ENCODE measurements around the gene BAIAP2L2.
"Not testable (repeated sequence)": the region's sequence is repeated elsewhere in the genome, so short reads cannot be mapped to it uniquely, and the experiment has no call there.

Gene BAIAP2L2

DNA sequence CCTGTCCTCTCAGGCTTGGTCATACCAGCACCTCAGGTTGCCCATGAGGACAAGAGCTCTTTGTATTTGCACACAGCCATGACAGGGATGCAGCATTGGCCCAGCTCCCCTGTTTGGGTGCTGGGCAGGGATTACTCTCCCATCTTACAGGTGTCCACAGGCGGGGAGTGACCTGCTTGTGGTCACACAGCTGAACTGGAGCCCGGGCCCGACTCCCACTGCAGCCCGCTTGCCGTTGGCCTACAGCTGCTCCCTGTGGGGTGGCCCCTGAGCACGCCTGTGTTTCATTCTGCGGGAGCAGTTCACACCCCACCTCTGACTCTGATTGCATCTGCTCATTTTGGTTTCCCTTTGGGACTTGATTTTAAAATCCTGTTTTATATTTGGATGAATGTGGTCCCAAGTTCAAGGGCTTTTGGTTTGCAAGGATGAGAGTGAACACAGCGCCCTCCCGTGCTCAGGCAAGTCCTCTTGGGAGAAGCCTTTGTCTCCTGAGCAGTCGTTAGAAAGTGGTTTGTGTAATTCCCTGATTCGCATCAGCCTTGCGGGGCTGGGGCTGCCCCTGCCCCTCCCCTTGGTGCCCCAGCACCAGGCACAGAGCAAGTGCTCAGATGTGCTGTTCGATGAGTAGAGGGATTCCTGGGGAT is 44.0 kb downstream of the BAIAP2L2 start:
- DNase-seq, result no peak

DNA sequence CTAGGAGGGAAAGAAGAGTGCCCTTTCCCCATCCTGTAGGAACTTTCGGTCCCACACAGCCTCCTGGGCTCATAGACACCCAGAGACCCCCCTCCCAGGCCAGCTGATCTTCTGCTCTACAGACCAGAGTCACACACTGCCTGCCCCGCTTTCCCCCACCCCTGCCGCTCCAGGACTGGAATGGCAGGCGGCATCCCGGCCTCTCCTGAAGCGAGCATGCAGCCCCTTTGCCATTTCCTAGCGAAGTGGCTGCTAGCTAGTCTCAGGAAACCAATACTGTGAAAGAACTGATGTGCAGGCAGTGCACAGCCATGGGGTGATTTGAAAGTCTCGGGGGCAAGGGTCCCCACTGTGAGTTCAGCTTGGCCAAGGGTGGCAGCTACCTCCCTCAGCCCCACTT is 44.9 kb downstream of the BAIAP2L2 start:
- DNase-seq, result no peak

DNA sequence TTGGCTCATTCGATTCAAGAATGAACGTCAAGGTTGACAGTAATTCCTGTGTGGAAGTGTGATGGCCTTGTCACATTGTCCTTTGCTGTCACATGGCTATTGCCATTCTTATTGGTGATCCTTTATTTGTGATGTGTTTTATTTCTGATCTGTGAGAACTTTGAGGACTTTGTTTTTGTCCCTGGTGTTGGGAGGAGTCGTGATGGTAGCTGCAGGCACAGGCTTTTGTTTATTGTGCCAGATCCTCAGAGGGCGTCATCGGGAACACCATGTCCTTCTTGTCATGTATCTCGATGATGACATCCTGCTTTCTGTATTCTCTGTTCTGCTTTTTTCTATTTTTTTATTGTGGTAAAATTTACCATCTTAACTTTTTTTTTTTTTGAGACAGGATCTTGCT is 47.7 kb downstream of the BAIAP2L2 start:
- DNase-seq, result no peak

DNA sequence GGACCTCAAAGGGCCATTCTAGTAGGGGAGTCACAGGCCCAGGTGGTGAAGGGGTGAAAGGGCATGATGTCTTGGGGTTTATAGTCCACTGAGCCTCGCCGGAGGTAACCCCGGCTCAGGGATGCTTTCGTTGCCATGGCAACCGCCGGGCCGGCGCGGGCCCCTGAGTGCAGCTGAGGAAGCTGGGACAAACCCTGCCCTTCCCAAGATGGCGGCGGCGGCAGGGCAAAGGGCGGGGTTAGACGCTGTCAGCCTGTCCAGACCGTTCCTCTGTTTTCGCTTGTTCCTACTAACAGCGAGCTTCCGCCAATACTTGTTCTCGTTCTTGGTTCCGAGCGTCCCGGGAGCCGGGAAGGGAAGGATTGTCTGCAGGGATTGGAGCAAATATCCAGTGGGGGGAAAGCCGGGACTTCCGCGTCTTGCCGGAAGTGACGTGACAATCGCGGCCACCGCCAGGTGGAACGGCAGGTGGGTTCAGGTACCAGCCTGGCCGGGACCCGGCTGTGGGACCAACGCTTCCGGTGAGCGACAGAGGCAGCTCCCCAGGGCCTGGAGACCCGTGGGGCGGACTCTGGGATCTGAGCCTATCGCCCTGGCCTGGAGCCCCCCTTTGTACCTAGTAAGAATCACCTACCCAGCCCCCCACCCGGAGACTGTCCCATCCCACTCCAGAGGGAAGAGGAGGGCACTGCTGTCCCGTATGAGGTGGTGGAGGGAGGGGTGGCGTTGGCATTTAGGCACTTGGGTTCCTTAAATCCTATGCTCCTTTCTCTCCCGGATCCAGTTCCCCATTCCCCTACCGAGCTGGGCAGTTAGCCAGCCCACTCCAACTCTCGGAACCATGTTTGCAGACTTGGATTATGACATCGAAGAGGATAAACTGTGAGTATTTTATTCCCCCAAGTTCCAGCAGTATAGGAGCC is 53.3 kb downstream of the BAIAP2L2 start, which contains the start of gene PICK1:
TSS of gene PICK1 (plus strand) at position 436 of the 923 bp plus-strand sequence. CDS start at position 842, 406 bp downstream.
- DNase-seq, result peak; percentile 77

DNA sequence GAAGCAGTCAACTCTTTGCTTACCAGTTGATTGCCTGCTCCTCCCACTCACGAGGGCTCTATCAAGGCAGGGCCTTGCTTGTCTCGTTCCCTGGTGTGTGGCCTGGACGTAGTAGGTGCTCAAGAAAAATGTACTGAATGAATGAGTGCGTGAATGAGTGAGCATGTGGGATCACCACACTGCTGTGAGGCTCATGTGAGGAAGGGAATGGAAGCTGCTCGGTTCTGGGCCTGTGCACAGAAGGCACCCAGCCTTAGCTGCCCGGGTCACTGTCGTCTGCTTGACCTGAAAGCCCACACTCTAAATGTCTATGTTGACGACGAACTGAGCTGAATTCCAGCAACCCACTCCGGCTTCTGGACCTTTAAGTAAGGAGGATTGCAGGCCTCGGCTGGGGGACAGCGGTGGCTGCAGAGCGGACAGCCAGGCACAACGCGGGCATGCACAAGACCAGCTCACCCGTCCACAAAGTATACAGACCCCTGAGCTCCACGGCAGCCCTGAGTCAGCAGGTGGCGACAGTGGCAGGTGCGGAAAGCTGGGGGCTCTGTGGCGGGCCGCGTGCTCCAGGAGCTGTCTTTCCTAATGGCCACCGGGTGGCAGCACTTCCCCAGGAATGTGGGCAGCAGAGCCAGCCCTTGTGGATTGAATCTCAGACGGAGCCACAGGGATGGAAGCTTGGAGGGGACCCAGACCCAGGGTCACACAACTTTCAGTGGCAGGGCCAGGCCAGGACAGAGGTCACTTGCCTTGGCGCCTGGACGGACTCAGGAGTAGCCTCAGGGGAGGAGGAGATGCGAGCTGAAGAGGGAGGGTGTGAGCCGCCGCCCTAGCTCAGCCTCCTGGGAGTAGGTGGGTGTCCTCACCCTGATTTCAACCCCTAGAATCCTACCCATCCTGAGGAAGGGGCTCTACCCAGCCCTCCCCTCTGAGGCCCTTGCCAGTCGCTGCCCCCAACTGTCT is 58.3 kb downstream of the BAIAP2L2 start:
- peak; percentile 72 for DNase-seq

DNA sequence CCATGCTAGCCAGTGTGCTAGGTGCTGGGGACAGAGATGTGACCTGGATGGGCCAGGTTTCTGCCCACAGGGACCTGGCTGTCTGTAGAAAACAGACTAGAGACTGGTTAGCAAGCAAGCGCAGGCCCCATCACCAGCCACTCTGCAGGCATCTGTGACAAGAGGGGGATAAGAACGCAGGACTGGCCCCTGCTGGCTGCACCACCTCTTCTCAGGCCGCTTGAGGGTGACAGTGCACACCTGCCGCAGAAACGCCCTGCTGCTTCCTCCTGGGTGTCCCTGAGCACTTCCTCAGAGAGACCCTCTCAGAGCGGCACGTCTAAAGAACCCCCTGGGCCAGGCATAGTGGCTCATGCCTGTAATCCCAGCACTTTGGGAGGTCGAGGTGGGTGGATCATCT is 59.2 kb downstream of the BAIAP2L2 start:
- DNase-seq, result no peak

DNA sequence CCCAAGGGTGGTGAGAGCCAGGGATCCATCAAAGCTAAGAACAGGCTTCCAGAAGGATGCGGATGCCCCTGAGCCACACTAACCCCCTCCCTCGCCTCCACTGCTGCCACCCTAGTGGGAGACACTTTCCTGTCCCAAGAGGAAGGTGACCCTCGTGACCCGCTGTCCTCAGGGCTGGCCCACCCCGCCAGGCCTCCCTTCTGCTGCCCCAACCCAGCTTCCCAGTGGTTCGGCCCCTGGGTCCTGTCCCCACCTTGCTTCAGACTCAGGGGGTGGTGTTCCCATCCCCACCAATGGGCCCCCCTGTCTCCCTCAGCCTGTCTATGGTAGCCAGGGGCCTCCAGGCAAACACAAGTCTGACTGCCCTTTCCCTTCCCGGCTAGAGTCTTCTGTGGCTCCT is 59.8 kb downstream of the BAIAP2L2 start:
- DNase-seq, result no peak

DNA sequence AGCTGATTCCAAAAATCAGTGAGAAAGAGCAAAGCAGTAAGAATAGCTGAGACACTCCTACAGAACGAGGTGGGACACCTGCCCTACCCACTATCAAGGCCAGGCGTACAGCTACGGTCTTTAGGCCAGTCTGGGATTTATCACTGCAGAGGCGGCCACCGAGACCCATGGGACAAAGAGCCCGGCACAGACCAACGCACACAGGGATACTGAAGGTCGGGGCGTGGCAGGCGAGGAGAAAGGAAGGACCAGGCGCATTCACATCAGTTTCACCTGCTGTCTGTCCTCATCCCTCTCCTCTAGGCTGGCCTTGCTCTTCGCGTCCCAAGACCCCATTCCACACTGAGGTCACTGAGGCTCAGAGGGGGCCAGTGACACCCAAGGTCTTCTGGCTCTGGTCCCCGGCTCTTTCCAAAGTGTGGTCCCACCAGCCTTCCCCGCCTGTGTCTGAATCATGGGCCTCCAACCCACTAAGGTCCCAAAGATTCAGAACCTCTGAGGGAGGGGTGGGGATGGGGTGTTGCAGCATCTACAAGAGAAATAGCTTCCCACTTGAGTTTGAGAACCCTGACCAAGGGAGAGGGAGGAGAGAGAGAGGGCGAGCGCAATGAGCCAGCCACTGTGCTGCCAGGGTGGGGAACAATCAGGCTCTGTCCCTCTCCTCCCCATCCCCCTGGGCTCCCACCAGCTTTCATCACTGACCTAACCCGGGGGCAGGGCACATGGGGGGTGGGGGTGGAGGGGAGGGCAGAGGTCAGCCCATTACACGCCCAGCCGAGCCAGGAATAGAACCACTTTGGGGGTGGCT is 60.5 kb downstream of the BAIAP2L2 start:
- DNase-seq, result no peak

DNA sequence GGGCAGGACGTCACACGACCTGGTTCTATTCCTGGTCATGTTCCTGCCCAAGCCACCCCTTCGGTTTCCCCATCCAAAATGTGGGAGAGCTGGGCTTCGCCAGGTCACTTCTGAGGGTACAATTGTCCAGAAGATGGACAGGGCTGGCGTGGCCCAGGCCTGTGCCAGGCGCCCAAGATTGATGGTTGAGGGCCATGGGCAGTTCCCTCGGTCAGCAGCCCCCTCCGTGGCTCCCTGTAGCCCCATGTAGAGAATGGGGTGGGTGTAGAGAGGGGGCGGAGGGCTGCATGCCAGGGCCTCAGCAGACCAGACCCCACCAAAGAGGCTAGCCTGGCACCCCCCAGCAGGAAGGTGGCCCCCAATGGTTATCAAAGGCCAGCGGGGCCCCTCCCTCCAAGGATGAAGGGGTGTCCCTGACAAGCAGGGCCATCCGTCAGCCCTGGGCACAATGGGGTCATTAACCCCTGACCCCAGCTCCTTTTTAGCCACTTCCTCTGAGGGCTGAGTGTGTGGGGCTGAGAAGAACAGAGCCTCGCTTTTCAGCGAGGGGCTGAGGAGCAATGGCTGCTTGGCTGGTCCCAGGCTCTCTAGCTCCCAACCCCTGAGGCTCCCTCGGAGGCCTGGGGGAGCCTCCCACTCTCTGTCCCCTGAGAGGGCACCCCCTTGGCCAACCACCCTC is 64.3 kb downstream of the BAIAP2L2 start:
- no peak for DNase-seq

DNA sequence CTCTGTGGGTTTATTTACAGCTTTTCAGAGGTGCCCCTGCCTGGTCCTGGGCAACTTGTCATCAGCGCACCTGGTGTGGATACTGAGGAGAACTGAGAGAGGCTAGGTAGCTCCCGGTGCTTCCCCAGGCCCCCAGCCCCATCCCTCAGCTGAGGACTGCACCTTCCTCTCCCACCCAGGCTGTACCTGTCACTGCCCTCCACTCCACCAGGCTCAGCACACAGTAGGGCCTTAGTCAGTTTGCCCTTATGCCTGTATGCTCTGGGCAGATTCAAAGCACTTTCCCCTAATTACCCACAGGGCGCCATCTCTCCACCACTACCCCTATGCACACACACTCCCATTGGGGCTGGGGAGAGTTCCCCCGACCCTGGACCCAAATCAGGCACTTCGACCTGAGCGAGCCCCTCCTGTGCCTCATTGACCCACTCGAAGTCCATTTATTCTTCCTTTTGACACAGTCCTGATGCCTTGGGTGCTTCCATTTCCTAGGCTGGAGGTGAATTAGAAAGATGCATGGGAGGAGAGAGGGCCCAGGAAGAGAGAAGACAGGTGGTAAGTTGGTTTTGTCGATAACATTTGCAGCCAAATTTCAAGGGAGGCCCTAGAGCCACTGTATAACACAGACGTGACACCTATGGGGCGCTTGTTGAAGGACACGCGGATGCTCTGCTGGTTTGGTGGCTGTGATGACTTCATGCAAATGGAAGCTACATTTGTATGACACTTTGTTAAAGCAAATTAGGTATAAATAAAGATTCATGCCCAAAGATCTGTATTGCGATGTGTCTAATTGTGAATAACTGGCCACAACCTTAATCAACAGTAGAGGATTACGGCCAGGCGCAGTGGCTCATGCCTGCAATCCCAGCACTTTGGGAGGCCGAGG is 67.1 kb downstream of the BAIAP2L2 start:
- no peak for DNase-seq

DNA sequence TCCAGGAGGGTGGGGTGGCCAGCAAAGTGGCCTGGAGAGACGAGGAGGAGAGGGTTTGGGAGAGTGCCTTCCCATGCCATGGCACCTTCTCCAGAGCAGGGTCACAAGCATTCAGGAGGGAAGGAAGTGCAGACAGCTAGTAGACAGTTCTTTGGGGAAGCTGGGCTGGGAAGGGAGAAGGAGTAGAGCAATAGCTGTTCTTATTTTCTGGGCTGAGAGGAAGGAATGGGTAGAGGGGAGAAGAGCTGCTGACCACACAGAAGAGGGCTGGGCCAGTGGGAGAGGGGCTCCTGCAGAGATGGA is 68.0 kb downstream of the BAIAP2L2 start:
- DNase-seq, result no peak

DNA sequence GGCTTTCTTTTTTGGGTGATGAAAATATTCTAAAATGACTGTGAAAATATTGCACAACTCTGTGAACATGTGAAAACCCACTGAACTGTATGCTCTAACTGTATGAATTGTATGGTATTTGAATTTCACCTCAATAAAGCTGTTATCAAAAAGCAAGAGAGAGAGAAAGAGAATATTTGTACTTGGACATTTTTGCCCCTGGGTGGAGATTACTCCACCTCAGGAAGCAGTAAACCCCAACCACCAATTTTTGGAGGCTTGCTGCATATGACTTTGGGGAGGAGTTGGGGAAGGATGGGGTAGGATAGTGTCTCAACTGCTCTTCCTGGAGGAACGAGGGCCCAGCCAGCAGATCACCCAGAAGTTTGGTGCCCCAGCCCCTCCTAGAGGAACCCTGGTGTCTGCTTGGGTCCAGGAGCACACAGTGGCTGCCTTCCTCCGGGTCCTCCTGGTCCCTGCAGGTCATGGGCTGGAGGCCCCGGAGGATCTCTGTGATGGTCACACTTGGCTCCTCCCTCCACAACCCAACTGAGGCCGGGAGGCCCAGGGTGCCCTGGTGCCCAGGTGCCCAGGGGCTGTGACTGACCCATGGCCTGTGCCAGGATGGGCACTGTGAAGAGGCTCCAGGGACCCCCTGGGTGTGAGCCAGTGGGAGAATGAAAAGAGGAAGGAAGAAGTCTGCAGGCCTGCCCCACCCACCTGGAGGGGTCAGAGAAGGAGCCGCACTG is 68.6 kb downstream of the BAIAP2L2 start:
- no peak for DNase-seq

DNA sequence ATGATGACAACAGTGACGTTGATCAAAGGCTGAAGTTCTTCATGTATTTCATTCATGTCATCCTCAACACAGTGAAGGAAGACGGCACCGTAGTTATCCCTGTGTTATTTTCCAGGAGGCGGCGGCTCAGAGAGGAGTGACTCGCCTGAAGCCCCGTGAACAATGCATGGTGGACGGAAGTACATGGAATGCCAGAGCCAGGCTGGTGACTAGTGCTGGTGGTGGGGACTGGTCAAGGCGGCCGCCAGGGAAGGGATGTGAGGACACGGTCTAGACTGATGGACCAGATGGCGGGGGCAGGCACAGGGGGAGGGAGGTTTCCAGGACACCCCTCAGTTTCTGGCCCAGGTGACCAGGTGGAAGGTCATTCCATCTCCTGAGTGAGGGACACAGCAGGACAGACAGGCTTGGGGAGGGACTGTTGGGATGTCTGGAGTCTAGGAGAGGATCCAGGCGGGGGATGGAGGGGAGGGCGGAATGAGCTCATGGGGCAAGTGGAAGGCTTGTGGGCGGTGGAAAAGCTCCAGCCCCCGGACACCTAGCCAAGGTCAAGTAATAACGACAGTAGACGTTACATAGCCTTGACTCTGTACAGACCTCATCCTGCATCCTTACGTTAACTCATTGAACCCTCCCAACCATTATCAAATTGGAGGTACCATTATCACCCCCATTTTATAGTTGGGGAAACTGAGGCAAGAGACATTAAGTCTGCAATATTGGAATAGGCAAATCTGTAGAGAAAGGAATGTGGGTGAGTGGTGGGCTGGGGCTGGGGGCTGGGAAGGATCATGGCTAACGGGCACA is 69.3 kb downstream of the BAIAP2L2 start:
- DNase-seq, result no peak

DNA sequence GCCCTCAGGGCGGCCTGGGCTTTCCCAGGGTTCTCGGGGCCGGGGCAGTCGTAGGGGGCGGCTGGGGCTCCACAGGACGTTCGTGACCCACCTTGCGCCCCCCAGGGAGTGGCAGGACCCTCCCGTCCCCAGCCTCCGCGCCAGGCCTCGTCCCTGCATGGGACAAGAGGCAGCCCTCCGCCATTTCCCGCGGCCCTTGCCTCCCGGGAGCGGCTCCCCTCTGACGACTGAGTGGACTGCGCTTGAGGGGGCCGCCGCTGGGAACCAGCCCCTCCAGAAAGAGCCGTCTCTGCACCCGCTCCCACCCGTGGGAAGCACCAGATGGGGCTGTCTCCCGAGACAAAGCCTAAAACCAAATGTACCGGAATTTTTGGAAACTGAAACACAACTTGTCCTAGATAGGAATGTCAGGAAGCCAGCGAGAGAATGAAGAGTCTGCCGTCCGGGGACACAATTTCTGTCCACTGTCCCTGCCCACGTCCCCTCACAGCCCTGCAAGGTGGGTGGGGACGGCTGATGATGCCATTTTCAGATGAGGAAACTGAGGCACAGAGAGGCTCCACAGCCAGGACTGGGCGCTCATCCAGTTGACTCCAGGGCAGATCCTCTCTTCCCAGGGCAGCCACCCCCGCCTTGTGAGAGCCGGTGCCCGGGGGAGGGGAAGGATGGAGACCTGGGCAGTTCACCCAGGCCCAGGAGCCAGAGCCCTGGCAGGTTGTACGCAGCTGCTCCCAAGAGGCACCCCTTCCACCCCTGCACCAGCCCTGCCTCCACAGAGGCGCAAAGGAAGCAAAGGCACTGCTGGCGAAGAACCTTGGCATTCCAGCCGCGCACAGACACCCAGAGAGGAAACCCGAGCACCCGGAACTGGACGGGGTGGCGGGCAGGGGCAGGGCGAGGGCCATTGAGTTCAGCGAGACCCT is 71.3 kb downstream of the BAIAP2L2 start:
- no peak for DNase-seq

DNA sequence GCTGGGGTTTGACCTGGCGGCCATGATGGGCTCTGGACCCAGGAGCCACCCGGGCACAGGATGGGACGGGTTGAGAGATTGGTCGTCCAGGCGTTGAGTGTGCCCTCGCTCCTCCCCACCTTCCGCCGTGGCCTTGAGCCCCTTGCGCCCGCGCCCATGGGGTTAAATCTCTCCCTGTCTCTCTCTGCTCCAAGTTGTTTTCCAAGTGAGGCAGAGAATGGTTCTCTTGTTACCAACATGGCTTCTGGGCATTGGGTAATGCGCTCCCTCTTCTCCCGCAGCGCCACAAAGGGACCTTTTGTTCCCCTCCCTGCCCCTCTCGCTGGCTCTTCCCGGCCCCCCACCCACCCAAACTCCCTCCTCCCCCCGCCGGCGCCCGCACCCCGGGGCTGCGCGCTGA is 72.1 kb downstream of the BAIAP2L2 start:
- DNase-seq, result no peak

DNA sequence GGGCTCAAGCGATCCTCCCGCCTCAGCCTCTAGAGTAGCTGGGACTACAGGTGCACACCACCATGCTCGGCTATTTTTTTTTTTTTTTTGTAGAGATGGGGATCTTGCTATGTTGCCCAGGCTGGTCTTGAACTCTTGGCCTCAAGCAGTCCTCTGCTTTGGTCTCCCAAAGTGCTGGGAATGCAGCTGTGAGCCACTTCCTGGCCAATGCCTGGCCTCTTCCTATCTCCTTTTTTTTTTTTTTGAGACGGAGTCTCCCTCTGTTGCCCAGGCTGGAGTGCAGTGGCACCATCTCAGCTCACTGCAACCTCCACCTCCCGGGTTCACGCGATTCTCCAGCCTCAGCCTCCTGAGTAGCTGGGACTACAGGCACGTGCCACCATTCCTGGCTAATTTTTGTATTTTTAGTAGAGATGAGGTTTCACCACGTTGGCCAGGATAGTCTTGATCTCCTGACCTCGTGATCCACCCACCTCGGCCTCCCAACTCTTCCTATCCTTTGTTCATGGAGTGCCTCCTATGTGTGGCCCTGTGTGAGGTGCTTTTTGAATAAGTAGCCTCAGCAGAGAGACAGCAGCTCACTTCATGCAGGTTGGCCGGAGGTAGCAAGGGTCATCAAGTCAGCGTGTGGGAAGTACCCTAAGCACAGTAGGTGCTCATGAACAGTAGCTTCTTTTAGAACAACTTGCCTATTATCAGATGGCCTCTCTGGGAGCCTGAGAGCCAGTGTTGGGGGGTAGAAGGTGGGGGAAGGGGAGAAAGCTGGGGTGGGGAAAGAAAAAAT is 72.9 kb downstream of the BAIAP2L2 start:
- not testable (repeated sequence) for DNase-seq

All from stimulated activated CD4-positive, alpha-beta T cell treated with anti-CD3 and anti-CD28 coated beads, Interleukin-12 subunit alpha, Interleukin-12 subunit beta, amount 100 ng/mL, for 4 hours (primary cell).